ENCODE measurements around the gene COL26A1.

DNA sequence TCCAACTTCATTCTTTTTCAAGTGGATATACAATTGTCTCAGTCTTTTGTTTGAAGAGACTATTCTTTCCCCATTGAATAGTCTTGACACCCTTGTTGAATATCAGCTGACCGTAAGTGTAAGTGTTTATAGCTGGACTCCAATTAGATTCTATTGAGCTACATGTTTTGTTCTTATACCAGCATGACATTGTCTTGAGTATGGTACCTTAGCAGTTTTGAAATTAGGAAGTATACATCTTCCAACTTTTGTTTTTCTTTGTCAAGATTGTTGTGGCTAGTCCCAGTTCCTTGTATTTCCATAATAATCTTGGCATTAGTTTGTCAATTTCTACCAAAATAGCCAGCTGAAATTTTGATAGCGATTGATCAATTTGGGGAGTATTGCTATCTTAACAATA, 209.5 kb downstream of the COL26A1 start:
- no peak for TF ChIP-seq EZH2 (IDR thresholded peaks at IDR 0.05; ENCODE audit: low read length)
- TF ChIP-seq CTCF (optimal IDR thresholded peaks at IDR 0.05 in 1 of 3, IDR thresholded peaks at IDR 0.05 in 1 of 3, conservative IDR thresholded peaks at IDR 0.05 in 1 of 3; ENCODE audit: extremely low read depth in 1 of 3, insufficient read depth in 2 of 3, low read length in 3 of 3): no peak

Data from keratinocyte (primary cell).